Ascending aorta (tissue), 2 donors: ENCODE results near the gene EP400. TPM values are rescaled to one million over a fixed set of nuclear protein-coding genes. Genes with fewer than 3 reads are reported as not detected.

Experiments
- DNase-seq, 2 donors: peaks; one replicate each; pipeline ENCODE4 v3.0.0-alpha.2; 2019; ENCODE audit warnings: low spot score in 2 of 2
- H3K27ac ChIP-seq, 2 donors: fragments of 200-600 bp; sonication (generic); one replicate each; pipeline ENCODE4 v1.5.1; 2016 to 2017; ENCODE audit warnings: mild to moderate bottlenecking in 1 of 2
- H3K27me3 ChIP-seq: fragments of 200-600 bp; sonication (generic); one replicate; pipeline ENCODE4 v1.5.1; 2017
- H3K36me3 ChIP-seq, 2 donors: fragments of 200-600 bp; sonication (generic); one replicate each; pipeline ENCODE4 v1.5.1; 2016
- H3K4me1 ChIP-seq, 2 donors: fragments of 200-600 bp; sonication (generic); one replicate each; pipeline ENCODE4 v1.5.1; 2016 to 2017; ENCODE audit warnings: mild to moderate bottlenecking in 1 of 2
- H3K4me3 ChIP-seq, 2 donors: fragments of 200-600 bp; sonication (generic); one replicate each; pipeline ENCODE4 v1.5.1; 2016 to 2017; ENCODE audit warnings: mild to moderate bottlenecking in 1 of 2
- H3K9me3 ChIP-seq, 2 donors: fragments of 200-600 bp; sonication (generic); one replicate each; pipeline ENCODE4 v1.5.1; 2016
- intact Hi-C: fragments of 100-400 bp; cut with DNase I; formaldehyde crosslinking; loops from one replicate; pipeline ENCODE4 v1.15.1; 2023
- total RNA-seq: library from RNA; depleted of rRNA; stranded (reverse); fragments of >200 nt; gene quantifications from one replicate; pipeline ENCODE4 v1.1.0, GENCODE V29; 2016
- TF ChIP-seq, protein P1 (sequence below), 3 experiments: fragments of 200-600 bp in 2 of 3; fragments of 450-650 bp in 1 of 3; sonication (generic) in 2 of 3; IDR thresholded peaks; one replicate each; pipeline ENCODE4 v1.5.1; 2016 to 2019; ENCODE audit warnings: antibody characterized with exemption in 3 of 3, mild to moderate bottlenecking in 1 of 3, moderate library complexity in 1 of 3

The EP400 gene
- total RNA-seq, 1 donor from 2014 or later, result 23.3 TPM

DNA sequence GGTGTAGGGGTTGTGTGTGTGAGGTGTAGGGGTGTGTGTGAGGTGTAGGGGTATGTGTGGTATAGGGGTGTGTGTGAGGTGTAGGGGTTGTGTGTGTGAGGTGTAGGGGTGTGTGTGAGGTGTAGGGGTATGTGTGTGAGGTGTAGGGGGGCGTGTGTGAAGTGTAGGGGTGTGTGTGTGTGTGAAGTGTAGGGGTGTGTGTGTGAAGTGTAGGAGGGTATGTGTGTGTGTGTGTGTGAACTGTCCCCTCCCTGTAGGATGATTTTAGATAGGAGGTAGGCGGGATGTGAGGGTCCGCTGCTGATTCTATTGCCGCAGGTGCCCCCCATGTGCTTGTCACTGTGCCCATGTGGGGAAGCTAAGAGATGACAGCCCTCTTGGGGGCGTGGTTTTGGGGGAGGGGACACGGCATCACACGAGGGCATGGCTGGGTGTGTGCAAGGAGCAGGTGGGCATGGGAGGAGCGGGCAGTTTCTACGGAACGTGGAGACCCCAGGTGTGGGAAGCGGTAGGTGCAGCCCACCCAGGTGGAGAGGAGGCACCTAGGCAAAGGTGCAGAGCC, 105.9 kb downstream of the EP400 start:
- Histone ChIP-seq H3K9me3 (no peaks in the 10 kb centered on the region), H3K36me3 (peaks cover 61 to 68% of the 10 kb centered on the region in 2 donors), H3K27ac (no peak overlapping the region), H3K4me1 (no peaks in the 10 kb centered on the region), H3K27me3 (no peaks in the 10 kb centered on the region), H3K4me3 (no peak overlapping the region)
- intact Hi-C loops, result no loop called here
- no peak for DNase-seq
- TF ChIP-seq, protein P1, sequence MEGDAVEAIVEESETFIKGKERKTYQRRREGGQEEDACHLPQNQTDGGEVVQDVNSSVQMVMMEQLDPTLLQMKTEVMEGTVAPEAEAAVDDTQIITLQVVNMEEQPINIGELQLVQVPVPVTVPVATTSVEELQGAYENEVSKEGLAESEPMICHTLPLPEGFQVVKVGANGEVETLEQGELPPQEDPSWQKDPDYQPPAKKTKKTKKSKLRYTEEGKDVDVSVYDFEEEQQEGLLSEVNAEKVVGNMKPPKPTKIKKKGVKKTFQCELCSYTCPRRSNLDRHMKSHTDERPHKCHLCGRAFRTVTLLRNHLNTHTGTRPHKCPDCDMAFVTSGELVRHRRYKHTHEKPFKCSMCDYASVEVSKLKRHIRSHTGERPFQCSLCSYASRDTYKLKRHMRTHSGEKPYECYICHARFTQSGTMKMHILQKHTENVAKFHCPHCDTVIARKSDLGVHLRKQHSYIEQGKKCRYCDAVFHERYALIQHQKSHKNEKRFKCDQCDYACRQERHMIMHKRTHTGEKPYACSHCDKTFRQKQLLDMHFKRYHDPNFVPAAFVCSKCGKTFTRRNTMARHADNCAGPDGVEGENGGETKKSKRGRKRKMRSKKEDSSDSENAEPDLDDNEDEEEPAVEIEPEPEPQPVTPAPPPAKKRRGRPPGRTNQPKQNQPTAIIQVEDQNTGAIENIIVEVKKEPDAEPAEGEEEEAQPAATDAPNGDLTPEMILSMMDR (IDR thresholded peaks at IDR 0.05), result no peak

DNA sequence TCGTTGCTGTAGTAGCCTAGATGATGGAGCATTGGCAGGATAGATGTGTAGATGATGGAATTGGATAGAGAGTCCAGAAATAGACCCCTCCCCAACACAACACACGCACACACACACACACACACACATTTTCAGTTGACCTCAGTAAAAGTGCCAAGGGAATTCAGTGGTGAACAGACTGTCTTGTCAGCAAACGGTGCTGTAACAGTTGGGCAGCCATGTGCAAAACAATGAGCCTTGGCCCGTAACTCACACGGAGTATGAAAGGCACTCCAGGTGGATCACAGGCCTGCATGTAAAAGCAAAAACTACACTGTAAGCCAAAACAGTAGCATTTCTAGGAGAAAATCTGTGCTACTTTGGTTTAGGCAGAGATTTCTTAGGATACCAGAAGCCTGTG, 106.6 kb downstream of the EP400 start:
- H3K27ac ChIP-seq, result no peak overlapping the region
- intact Hi-C loops, result no loop called here
- no peaks in the 10 kb centered on the region for H3K4me1 ChIP-seq
- no peak overlapping the region for H3K4me3 ChIP-seq
- DNase-seq, result no peak
- H3K27me3 ChIP-seq, result no peaks in the 10 kb centered on the region
- TF ChIP-seq, protein P1 (IDR thresholded peaks at IDR 0.05), result no peak
- H3K36me3 ChIP-seq, result peaks cover 58 to 66% of the 10 kb centered on the region in 2 donors
- no peaks in the 10 kb centered on the region for H3K9me3 ChIP-seq

DNA sequence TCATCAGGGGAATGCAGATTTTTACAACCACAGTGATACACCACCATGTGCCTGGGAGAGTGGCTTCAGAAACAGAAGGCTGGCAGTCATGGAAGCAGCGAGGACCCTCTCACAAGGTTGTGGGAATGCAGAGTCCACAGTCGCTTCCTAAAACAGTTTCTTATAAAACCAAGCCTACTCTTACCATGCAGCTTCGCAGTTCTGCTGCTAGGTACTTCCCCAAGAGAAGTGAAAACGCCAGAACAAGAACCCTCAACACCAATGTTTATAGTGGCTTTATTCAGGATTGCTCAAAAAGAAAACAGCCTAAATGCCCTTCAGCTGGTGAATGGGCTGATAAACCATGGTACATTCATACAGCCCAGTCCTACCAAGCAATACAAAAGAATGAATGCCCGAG, 107.2 kb downstream of the EP400 start:
- intact Hi-C loops, result no loop called here
- no peaks in the 10 kb centered on the region for H3K9me3 ChIP-seq
- H3K4me1 ChIP-seq, result no peaks in the 10 kb centered on the region
- H3K4me3 ChIP-seq, result no peak overlapping the region
- TF ChIP-seq, protein P1 (IDR thresholded peaks at IDR 0.05), result no peak
- DNase-seq, result no peak
- peaks cover 64 to 67% of the 10 kb centered on the region in 2 donors for H3K36me3 ChIP-seq
- no peaks in the 10 kb centered on the region for H3K27me3 ChIP-seq
- no peak overlapping the region for H3K27ac ChIP-seq

DNA sequence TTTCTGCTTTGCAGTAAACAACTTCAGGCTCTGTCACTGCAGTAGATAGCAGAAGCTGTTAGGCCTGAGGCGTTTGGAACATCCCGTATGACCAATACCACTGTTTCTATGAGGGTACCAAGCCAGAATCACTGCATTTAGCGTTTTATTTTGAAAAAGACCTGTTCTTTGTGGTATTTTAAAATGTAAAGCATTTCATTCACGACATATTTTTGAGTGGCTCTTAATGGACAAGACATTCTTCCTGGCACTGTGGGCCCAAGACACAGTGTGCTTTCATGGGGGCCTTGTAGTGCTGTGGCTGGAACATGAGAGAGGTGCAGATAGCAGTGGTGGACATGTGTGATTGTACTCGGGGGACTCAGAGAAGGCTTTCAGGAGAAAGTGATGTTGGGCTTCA, 107.9 kb downstream of the EP400 start:
- Histone ChIP-seq H3K9me3 (no peaks in the 10 kb centered on the region), H3K4me3 (no peak overlapping the region), H3K36me3 (peaks cover 65 to 68% of the 10 kb centered on the region in 2 donors), H3K4me1 (no peaks in the 10 kb centered on the region), H3K27me3 (no peaks in the 10 kb centered on the region), H3K27ac (no peak overlapping the region)
- no peak for DNase-seq
- TF ChIP-seq, protein P1 (IDR thresholded peaks at IDR 0.05), result no peak
- intact Hi-C loops, result no loop called here

DNA sequence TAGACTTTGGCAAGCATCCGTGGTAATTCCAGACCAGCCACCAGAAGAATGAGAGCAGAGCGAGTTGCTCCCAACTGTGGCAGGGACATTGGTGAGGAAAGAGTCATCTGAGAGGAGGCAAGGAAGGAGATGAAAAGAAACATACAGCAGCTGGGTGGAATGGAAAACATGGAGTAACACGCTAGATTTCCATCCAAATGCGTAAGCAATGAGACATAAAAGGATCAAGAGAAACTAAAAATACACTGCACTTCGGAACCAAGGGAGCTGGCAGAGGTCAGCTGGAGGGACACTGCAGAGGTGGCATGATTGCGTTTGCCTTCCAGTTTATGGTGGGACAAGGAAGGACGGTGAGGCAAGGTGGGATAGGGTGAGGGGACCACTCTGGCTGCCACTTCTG, 111.5 kb downstream of the EP400 start:
- no peak overlapping the region for H3K4me3 ChIP-seq
- H3K4me1 ChIP-seq, result no peaks in the 10 kb centered on the region
- intact Hi-C loops, result no loop called here
- TF ChIP-seq, protein P1 (IDR thresholded peaks at IDR 0.05), result no peak
- H3K9me3 ChIP-seq, result no peaks in the 10 kb centered on the region
- H3K36me3 ChIP-seq, result peaks cover 65 to 68% of the 10 kb centered on the region in 2 donors
- H3K27me3 ChIP-seq, result no peaks in the 10 kb centered on the region
- H3K27ac ChIP-seq, result no peak overlapping the region
- no peak for DNase-seq
